Duodenal mucosa (tissue), 2 donors: ENCODE data around the gene SUGT1.
A peak's percentile ranks its signal among the peaks of the same experiment; 100 is the strongest.
"Not testable (repeated sequence)": the region's sequence is repeated elsewhere in the genome, so short reads cannot be mapped to it uniquely, and the experiment has no call there.

Experiments
- H3K27ac ChIP-seq: one replicate; pipeline ENCODE4 v1.7.0; 2013; ENCODE audit warnings: low read depth, low read length
- H3K27me3 ChIP-seq, 2 donors: one replicate each; pipeline ENCODE4 v1.7.0; 2013; ENCODE audit warnings: low read length in 2 of 2, control low read depth in 1 of 2; ENCODE audit not compliant: insufficient read depth in 2 of 2, control insufficient read depth in 1 of 2
- H3K36me3 ChIP-seq, 2 donors: one replicate each; pipeline ENCODE4 v1.7.0; 2013; ENCODE audit warnings: low read length in 2 of 2, control low read depth in 1 of 2; ENCODE audit not compliant: insufficient read depth in 2 of 2, control insufficient read depth in 1 of 2
- H3K4me1 ChIP-seq, 2 donors: one replicate each; pipeline ENCODE4 v1.7.0; 2013; ENCODE audit warnings: low read length in 2 of 2, control low read depth in 1 of 2; ENCODE audit not compliant: insufficient read depth in 2 of 2, control insufficient read depth in 1 of 2
- H3K4me3 ChIP-seq, 2 donors: one replicate each; pipeline ENCODE4 v1.7.0; 2013; ENCODE audit warnings: low read length in 2 of 2, low read depth in 1 of 2
- H3K9ac ChIP-seq, 2 donors: one replicate each; pipeline ENCODE4 v1.7.0; 2013; ENCODE audit warnings: low read length in 2 of 2, low read depth in 1 of 2
- H3K9me3 ChIP-seq, 2 donors: one replicate each; pipeline ENCODE4 v1.7.0; 2013; ENCODE audit warnings: low read length in 2 of 2, control low read depth in 1 of 2; ENCODE audit not compliant: control insufficient read depth in 1 of 2

SUGT1 gene

DNA sequence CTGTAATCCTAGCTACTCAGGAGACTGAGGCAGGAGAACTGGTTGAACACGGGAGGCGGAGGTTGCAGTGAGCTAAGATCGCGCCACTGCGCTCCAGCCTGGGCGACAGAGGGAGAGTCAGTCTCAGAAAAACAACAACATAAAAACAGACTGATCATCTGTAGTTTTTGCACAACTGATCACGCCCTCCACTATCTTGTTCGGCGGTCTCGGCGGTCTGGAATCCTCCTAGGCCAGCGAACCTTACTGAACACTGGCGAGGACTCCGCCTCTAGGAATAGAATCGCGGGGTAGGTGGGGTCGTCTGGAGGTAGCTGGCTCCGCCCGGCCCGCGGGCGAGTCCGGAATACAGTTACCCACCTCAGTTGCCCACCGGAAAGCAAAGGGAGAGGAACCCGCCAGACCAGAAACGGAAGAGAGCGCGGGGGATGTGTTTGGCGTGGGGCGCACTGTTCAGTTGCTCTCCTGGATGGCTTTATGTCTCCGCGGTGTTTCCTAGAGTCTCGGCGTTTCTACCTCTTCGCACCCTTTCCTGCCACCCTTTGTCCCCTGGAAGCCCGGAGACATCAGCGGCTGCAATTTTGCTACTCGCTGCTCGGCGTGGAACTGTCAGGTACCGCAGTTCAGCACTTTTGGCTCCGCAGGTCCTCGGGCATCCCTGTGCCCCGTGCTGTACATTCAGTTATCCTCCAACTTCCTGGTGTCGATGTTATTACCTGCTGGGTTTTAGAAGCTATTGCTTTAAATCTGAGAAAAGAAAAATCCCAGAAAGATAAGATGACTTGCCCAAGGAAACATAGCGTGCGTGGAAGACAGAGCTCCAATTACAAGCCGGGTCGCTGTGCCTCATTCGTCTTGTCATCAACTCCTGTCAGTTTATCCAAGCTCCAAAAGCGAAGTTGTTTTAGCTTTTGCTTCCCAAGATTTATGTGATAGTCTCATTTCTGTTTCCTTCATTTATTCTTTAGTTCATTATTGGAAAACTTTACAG, 35.3 kb upstream of the SUGT1 start:
- Histone ChIP-seq H3K9me3 (no peaks in the 10 kb centered on the region), H3K4me3 (peak overlapping the region; percentile 94 to 97), H3K27ac (peak overlapping the region; percentile 39), H3K9ac (peak overlapping the region; percentile 71 to 81), H3K27me3 (no peaks in the 10 kb centered on the region), H3K4me1 (peaks cover 0 to 3% of the 10 kb centered on the region in 2 donors), H3K36me3 (no peaks in the 10 kb centered on the region)

GRCh38 chr13:52631083-52631690, 21.4 kb upstream of the SUGT1 start:
- H3K27ac ChIP-seq, H3K9me3 ChIP-seq, H3K4me1 ChIP-seq, H3K27me3 ChIP-seq: not testable (repeated sequence)
- peak overlapping the region; percentile 45 to 66 for H3K4me3 ChIP-seq
- H3K36me3 ChIP-seq = peaks cover 0 to 13% of the 10 kb centered on the region in 2 donors
- peak overlapping the region in 1 of 2 donors; percentile 35 for H3K9ac ChIP-seq

DNA sequence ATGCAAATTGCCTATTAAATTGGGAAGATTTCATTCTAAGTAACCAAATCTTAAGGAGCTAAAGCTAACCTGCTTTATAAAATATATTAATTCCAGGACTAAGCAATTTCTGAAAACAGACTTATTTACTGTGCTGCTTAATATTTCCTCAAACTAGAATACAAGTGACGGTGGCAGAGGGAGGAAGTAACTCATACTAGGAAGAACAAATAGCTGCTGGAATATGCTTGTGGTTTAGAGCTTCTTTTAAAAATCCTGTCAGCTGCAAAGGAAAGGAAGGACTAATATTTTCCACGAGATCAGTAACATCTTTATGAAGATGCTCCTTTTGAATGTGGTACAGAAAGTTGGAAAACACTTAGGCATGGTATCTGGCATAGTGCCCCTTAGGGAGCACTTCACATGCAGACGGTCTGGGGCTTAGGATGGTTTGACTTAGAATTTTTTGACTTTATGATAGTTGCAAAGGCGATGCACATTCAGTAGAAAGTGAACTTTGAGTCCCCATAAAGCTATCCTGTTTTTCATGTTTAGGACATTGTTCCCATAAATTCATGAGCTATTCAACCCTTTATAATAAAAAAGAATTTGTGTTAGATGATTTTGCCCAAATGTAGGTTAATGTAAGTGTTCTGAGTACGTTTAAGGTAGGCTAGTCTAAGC, 13.8 kb upstream of the SUGT1 start:
- H3K27me3 ChIP-seq = no peaks in the 10 kb centered on the region
- peaks cover 4 to 14% of the 10 kb centered on the region in 2 donors for H3K36me3 ChIP-seq
- no peak overlapping the region for H3K9ac ChIP-seq
- no peaks in the 10 kb centered on the region for H3K4me1 ChIP-seq
- H3K4me3 ChIP-seq = no peak overlapping the region
- H3K27ac ChIP-seq = no peak overlapping the region
- no peaks in the 10 kb centered on the region for H3K9me3 ChIP-seq

DNA sequence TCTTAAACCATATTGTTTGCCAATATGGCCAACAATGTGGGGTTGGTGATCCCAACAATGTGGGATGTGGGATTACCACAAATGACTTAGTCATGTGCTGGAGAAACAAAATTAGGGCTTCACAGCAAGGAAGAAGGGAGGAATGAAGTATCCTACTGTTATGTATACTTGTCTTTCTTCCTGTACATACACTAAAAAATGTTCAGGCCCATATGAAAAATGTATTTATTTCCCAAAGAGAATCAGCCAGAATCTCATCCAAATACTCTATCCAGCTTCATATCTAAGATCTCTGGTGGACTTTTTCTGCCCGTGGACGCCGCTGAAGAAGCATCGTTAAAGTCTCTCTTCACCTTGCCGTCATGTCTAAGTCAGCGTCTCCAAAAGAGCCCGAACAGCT, 10.5 kb upstream of the SUGT1 start, which contains the start of gene HNRNPA1L2:
TSS of gene HNRNPA1L2 (plus strand) at position 301 of the 400 bp plus-strand sequence. CDS start at position 363, 62 bp downstream.
- Histone ChIP-seq H3K27me3 (no peaks in the 10 kb centered on the region), H3K9ac (no peak within 1 kb of the TSS), H3K4me3 (no peak within 1 kb of the TSS), H3K27ac (no peak within 1 kb of the TSS), H3K4me1 (no peaks in the 10 kb centered on the region), H3K9me3 (no peaks in the 10 kb centered on the region), H3K36me3 (peaks cover 4 to 14% of the 10 kb centered on the region in 2 donors)

- H3K27me3 ChIP-seq = no peaks in the 10 kb centered on the region
- no peak overlapping the region for H3K9ac ChIP-seq
- no peak overlapping the region for H3K4me3 ChIP-seq
- H3K27ac ChIP-seq = no peak overlapping the region
- H3K9me3 ChIP-seq = no peaks in the 10 kb centered on the region
- H3K36me3 ChIP-seq = peaks cover 4 to 11% of the 10 kb centered on the region in 2 donors
- H3K4me1 ChIP-seq = no peaks in the 10 kb centered on the region
Observed at GRCh38 chr13:52644108-52644507, 8.5 kb upstream of the SUGT1 start.

DNA sequence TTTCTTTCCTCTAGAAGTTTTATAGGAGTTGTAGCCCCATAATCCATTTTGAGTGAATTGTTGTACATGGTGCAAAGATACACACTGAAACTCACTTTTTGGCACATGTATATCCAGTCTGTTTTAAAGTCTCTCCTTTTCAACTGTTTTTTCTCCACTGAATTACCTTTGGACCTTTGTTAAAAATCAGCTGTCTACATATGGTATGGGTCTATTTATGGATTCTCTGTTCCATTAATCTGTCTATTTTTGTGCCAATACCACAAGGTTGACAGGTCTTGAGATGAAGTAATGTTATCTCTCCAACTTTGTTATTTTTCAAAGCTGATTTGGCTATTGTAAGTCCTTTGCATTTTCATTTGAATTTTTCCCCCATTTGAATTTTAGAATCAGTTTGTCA, 5.7 kb upstream of the SUGT1 start:
- no peaks in the 10 kb centered on the region for H3K27me3 ChIP-seq
- peaks cover 0 to 13% of the 10 kb centered on the region in 2 donors for H3K36me3 ChIP-seq
- H3K4me1 ChIP-seq = peaks cover 9 to 11% of the 10 kb centered on the region in 2 donors
- H3K9ac ChIP-seq = no peak overlapping the region
- no peaks in the 10 kb centered on the region for H3K9me3 ChIP-seq
- no peak overlapping the region for H3K4me3 ChIP-seq
- no peak overlapping the region for H3K27ac ChIP-seq

DNA sequence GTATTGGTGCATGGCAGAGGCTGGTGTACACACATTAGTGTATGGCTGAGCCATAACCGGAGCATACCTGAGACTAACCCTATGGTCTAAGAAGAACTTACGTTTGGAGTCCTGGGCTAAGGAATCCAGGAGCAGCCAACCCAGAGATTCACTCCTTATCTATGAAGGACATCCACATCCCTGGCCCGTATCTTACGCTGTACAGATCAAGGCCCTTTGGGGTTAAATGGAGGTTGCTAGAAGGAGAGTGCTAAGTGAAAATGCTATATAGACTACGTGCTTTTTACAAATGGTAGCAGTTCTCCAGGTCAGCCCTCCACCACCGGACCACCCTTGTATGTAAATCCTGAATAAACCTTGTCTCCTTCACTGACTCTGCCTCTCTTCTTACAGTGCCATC, 1.9 kb upstream of the SUGT1 start:
- peak overlapping the region in 1 of 2 donors; percentile 98 for H3K9ac ChIP-seq
- no peaks in the 10 kb centered on the region for H3K27me3 ChIP-seq
- peak overlapping the region; percentile 96 to 99 for H3K4me3 ChIP-seq
- H3K36me3 ChIP-seq = peaks cover 2 to 12% of the 10 kb centered on the region in 2 donors
- peaks cover 24 to 25% of the 10 kb centered on the region in 2 donors for H3K4me1 ChIP-seq
- H3K9me3 ChIP-seq = no peaks in the 10 kb centered on the region
- no peak overlapping the region for H3K27ac ChIP-seq

DNA sequence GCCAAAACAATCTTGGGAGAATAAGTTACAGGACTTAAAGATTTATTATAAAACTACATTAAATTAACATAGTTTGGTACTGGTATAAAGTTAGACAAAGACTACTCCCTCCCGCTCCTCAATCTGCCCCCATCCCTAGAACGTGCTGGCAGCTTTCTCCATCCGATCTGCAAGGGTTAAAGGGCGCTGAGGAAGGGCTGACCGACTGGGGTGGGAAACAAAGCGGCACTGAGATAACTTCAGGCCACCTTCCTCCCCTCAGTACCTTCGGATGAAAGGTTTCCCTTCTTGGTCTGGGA, 790 bp upstream of the SUGT1 start:
- Histone ChIP-seq H3K4me3 (peak overlapping the region; percentile 96 to 99), H3K9ac (peak overlapping the region; percentile 96 to 98), H3K36me3 (peaks cover 2 to 12% of the 10 kb centered on the region in 2 donors), H3K27ac (peak overlapping the region; percentile 100), H3K4me1 (peaks cover 24 to 27% of the 10 kb centered on the region in 2 donors), H3K27me3 (no peaks in the 10 kb centered on the region), H3K9me3 (no peaks in the 10 kb centered on the region)

- peak overlapping the region; percentile 96 to 99 for H3K4me3 ChIP-seq
- H3K27ac ChIP-seq = peak overlapping the region; percentile 100
- peaks cover 2 to 12% of the 10 kb centered on the region in 2 donors for H3K36me3 ChIP-seq
- H3K4me1 ChIP-seq = peaks cover 24 to 27% of the 10 kb centered on the region in 2 donors
- H3K9ac ChIP-seq = peak overlapping the region; percentile 96 to 98
- no peaks in the 10 kb centered on the region for H3K27me3 ChIP-seq
- no peaks in the 10 kb centered on the region for H3K9me3 ChIP-seq
Observed at GRCh38 chr13:52652980-52653303, 306 bp downstream of the SUGT1 start.

- no peak overlapping the region for H3K9ac ChIP-seq
- peaks cover 7 to 42% of the 10 kb centered on the region in 2 donors for H3K36me3 ChIP-seq
- H3K9me3 ChIP-seq = no peaks in the 10 kb centered on the region
- peaks cover 7 to 10% of the 10 kb centered on the region in 2 donors for H3K4me1 ChIP-seq
- H3K27ac ChIP-seq = no peak overlapping the region
- H3K4me3 ChIP-seq = no peak overlapping the region
- no peaks in the 10 kb centered on the region for H3K27me3 ChIP-seq
Observed at GRCh38 chr13:52659340-52659739, 6.7 kb downstream of the SUGT1 start.
